GM13976 (cell line): Measurements from ENCODE around the gene KCNJ15.

Experiments
- DNase-seq: peaks from one replicate; pipeline ENCODE4 v3.0.0; 2012; ENCODE audit warnings: low spot score
- in situ Hi-C: fragments of 300-500 bp; cut with MboI; formaldehyde crosslinking; loops from one replicate; pipeline ENCODE4 v1.12.0; 2022; ENCODE audit warnings: low sequenced_read_pairs, mixed read lengths, inconsistent platforms; ENCODE audit not compliant: unreplicated experiment
- TF ChIP-seq, protein P1 (sequence below): IDR thresholded peaks from 2 replicates; pipeline ENCODE4 v1.5.1; 2012; ENCODE audit warnings: borderline replicate concordance, mild to moderate bottlenecking; ENCODE audit not compliant: insufficient read depth; ENCODE audit errors: extremely low read depth, missing control alignments, control extremely low read depth

The KCNJ15 gene

DNA sequence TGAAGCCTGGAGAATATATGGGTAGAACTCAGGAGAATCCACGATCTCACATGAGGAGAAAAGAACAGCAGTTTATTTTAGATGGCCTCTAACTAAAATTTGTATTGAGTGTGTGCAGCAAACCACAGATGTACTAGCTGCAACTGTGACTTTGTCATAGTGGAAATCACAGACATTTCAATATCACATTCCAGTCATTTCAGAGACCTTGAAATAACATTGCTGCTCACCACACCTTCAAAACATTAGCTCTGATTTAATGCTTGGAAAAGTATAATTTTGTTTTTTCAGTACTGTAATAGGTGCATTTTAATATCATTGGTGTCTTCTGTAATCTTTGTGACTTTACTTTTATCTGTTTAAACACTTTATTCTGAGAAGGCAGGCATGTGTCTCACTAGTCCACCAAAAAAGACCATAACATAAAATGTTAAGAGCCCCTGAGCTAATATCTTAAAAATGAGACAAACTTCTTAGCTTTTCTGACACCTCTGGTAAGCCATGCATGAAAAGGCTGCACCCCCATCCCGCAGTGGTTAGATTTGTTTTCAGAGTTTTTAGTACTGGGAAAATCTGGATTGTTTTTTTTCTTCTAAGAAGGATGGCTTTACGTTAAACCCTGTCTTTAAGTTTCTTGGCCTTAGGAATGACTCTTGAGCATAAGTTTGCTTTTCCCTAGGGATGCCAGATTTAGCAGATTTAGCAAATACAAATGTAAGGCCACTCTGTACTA, 30.1 kb downstream of the KCNJ15 start:
- no peak for DNase-seq
- TF ChIP-seq, protein P1, sequence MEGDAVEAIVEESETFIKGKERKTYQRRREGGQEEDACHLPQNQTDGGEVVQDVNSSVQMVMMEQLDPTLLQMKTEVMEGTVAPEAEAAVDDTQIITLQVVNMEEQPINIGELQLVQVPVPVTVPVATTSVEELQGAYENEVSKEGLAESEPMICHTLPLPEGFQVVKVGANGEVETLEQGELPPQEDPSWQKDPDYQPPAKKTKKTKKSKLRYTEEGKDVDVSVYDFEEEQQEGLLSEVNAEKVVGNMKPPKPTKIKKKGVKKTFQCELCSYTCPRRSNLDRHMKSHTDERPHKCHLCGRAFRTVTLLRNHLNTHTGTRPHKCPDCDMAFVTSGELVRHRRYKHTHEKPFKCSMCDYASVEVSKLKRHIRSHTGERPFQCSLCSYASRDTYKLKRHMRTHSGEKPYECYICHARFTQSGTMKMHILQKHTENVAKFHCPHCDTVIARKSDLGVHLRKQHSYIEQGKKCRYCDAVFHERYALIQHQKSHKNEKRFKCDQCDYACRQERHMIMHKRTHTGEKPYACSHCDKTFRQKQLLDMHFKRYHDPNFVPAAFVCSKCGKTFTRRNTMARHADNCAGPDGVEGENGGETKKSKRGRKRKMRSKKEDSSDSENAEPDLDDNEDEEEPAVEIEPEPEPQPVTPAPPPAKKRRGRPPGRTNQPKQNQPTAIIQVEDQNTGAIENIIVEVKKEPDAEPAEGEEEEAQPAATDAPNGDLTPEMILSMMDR, result no peak
- in situ Hi-C loops, result no loop called here

DNA sequence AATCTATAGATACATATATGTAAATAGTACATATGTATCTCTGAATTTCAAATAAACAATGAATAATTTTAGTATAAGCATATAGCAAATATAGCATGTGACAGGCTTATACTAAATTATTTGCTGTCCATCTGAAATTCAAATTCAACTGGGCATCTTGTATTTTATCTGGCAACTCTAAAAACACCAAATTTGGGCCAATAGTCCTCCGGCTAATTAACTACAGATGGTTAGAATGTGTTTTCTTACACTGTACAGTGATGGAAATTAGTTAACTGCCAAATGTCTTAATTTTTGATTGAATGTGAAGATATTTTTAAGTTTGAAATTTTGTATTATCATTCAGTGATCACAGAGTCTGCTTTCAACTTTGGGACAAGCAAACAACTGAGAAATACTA, 30.7 kb downstream of the KCNJ15 start:
- TF ChIP-seq, protein P1, result no peak
- in situ Hi-C loops, result no loop called here
- DNase-seq, result no peak

DNA sequence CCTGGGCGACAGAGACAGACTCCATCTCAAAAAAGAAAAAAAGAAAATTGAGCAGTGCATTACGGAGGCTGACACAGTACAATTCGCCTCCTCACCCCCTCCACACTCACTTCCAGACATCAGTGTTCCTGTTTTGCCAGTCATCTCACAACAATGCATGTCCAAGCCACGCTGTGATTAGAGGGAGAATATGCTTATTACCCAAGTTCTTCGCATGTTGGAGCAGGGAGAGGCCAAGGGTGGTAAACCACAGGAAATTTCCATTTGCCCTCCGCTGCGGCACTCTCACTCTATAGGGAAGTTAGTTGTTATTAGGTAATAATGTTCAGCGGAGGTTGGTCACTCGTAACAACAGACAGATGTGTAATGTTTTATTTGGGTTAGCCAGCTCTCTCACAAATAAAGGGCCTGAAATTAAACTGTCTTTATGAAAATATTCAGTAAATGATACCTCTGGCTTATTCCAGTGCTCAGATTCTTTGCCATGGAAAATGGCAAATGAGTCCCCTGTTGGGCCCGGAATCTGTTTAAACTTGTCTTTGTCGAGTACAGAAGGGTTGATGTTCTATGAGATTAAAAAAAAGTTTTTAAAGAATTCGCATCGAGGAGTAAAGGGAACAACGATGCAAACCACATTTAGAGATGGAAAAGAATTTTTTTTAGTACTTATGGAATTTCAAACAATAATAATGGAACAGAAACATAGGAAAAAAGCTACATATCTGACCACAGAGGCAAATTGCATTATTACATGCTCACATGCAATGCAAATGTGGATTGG, 33.1 kb downstream of the KCNJ15 start:
- TF ChIP-seq, protein P1, result no peak
- DNase-seq, result no peak
- in situ Hi-C loops, result no loop called here

DNA sequence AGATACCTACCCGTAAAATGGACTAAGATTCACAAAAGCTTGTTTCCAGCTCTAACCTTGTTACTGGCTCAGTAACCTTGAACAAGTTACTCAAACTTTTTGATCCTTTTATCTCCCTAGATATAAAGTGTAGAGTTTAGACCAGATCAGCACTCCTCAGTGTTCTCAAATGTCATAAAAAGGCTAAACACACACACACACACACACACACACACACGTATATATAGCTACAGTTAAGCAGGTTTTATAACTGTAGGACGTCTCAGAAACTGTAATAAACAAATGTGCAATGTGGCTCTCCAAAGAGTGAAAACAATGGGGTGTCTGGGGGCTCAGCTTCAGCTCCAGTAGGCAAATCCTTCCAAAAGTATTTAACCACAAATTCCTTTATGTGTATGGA, 34.0 kb downstream of the KCNJ15 start:
- no peak for DNase-seq
- TF ChIP-seq, protein P1, result no peak
- in situ Hi-C loops, result no loop called here

DNA sequence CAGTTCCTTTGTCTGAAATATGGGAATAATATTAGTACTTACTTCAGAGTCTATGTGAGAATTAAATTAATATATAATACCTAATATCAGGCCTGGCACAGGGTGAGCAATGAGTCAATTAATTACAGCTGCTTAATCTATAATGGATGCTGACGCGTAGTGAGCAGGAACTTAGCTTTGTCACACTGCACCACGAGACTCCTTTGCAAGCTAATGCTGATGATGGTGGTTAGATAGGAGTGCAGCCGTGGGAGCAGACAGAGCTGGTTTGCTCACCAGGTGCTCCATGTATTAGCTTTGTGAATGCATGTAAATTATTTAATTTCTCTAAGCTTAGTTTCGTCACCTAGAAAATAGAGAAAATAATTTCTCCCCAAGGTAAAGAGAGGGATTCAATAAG, 35.1 kb downstream of the KCNJ15 start:
- in situ Hi-C loops, result no loop called here
- DNase-seq, result no peak
- TF ChIP-seq, protein P1, result no peak

DNA sequence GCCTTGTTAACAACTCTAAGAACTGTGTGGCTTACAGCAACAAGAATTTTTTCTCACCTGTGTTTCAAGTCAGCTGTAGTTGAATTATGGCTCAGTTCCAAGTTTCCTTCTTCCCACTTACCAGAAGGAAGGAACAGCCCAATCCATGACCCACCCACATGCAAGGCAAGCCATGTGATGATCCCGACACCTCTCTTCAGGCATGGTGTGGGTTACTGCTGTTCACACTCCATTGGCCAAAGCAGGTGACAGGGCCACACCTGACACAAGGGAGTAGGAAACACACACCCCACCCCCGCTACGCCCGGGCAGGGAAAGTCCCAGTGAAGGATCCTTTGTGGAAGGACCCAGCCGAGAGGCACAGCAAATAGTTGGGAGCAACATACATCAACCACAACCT, 36.3 kb downstream of the KCNJ15 start:
- no peak for DNase-seq
- TF ChIP-seq, protein P1, result no peak
- in situ Hi-C loops, result no loop called here

DNA sequence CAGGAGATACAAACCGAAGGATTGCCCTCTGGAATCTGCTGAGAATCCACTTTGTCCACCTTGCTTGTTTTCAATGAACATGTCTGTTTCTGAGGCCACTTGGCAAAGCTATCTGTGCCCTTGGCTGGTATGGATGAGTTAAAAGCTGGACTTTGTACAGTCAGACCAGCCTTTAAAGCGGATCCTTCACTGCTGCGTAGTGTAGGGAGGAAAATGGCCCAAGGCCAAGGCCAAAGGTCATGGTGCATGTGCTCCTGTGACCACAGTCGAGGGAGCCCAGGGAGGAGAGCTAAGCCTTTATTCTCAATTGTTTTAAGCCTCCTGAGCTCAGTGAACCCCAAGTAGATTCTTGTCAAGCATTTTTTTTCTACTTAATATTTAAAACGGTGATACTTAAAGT, 37.0 kb downstream of the KCNJ15 start:
- TF ChIP-seq, protein P1, result no peak
- in situ Hi-C loops, result no loop called here
- no peak for DNase-seq
